HepG2 (cell line): Measurements from ENCODE around the gene YPEL3. TPM values are rescaled to one million over a fixed set of nuclear protein-coding genes. Genes with fewer than 3 reads are reported as not detected.

Experiments
- CBX1 ChIP-seq: IDR thresholded peaks from one replicate; pipeline ENCODE4 v1.6.1; 2016; ENCODE audit warnings: antibody characterized with exemption, low read depth
- CSRNP1 ChIP-seq: sonication (generic); formaldehyde crosslinking; IDR thresholded peaks from 2 replicates; pipeline ENCODE4 v1.8.1; 2023; ENCODE audit warnings: mild to moderate bottlenecking, missing genetic modification reagents
- ETV6 ChIP-seq: sonication (generic); formaldehyde crosslinking; conservative IDR thresholded peaks from 2 replicates; pipeline ENCODE4 v1.4.0; 2020; ENCODE audit warnings: missing genetic modification reagents
- KDM2A ChIP-seq: sonication (generic); formaldehyde crosslinking; IDR thresholded peaks from 2 replicates; pipeline ENCODE4 v1.4.0; 2020; ENCODE audit warnings: low read depth, missing genetic modification reagents, borderline replicate concordance
- KDM5A ChIP-seq: fragments of 200-600 bp; sonication (generic); IDR thresholded peaks from 2 replicates; pipeline ENCODE4 v1.7.0; 2018; ENCODE audit warnings: antibody characterized with exemption, mild to moderate bottlenecking, low read length, borderline replicate concordance
- MAZ ChIP-seq, 2 experiments: sonication (generic) in 1 of 2; formaldehyde crosslinking in 1 of 2; IDR thresholded peaks; 2 replicates each; pipeline versions ENCODE4 v1.5.0 to v1.6.1; 2012 to 2020; ENCODE audit warnings: low read depth in 2 of 2, mild to moderate bottlenecking in 2 of 2, borderline replicate concordance in 1 of 2, improper control_type of control experiment in 1 of 2, low read length in 1 of 2, missing genetic modification reagents in 1 of 2, moderate library complexity in 1 of 2
- RAD51 ChIP-seq: fragments of 450-650 bp; IDR thresholded peaks from 2 replicates; pipeline ENCODE4 v1.6.1; 2016; ENCODE audit warnings: borderline replicate concordance
- ZMYM3 ChIP-seq: sonication (generic); formaldehyde crosslinking; IDR thresholded peaks from 2 replicates; pipeline ENCODE4 v1.5.1; 2020; ENCODE audit warnings: mild to moderate bottlenecking, missing genetic modification reagents
- ZNF407 ChIP-seq: sonication (generic); formaldehyde crosslinking; IDR thresholded peaks from one replicate; pipeline ENCODE4 v1.5.1; 2020; ENCODE audit warnings: mild to moderate bottlenecking, missing genetic modification reagents; ENCODE audit errors: not compliant biosample characterization
- ZNF660 ChIP-seq: sonication (generic); formaldehyde crosslinking; IDR thresholded peaks from 2 replicates; pipeline ENCODE4 v1.5.1; 2020; ENCODE audit warnings: mild to moderate bottlenecking, low read depth, missing genetic modification reagents, borderline replicate concordance
- ZNF7 ChIP-seq: IDR thresholded peaks from 2 replicates; pipeline ENCODE4 v1.6.1; 2016; ENCODE audit warnings: missing biosample characterization, missing genetic modification reagents
- ZNF788 ChIP-seq: sonication (generic); formaldehyde crosslinking; IDR thresholded peaks from 2 replicates; pipeline ENCODE4 v1.5.0; 2020; ENCODE audit warnings: mild to moderate bottlenecking, missing genetic modification reagents, borderline replicate concordance
- polyA plus RNA-seq, 8 experiments: library from polyadenylated mRNA; depleted of rRNA in 3 of 8; stranded (reverse) in 7 of 8; unstranded in 1 of 8; fragments of >200 nt; fragmentation: Illumina TruSeq in 4 of 8; extraction: Trizol in 4 of 8; gene quantifications; 2 replicates each; pipeline versions ENCODE4 v1.2.1 to v1.2.3, GENCODE V29; 2011 to 2016; ENCODE audit warnings: low read depth in 4 of 8, missing spikeins in 1 of 8, mixed read lengths in 1 of 8; ENCODE audit not compliant: insufficient read depth in 1 of 8
- total RNA-seq, 5 experiments: library from RNA; depleted of rRNA; stranded (reverse); fragments of >200 nt; fragmentation: Illumina TruSeq; extraction: Trizol; gene quantifications; 2 replicates each; pipeline ENCODE4 v1.2.3, GENCODE V29; 2016; ENCODE audit warnings: low read depth in 1 of 5
- TF ChIP-seq, protein P1 (sequence below): sonication (generic); formaldehyde crosslinking; IDR thresholded peaks from 2 replicates; pipeline ENCODE4 v1.4.0; 2020; ENCODE audit warnings: mild to moderate bottlenecking, missing genetic modification reagents
- TF ChIP-seq, protein P2 (sequence below), 2 experiments: fragments of 450-650 bp in 1 of 2; sonication (generic) in 1 of 2; formaldehyde crosslinking; IDR thresholded peaks; 2 replicates each; pipeline versions ENCODE4 v1.5.0 to v1.8.0; 2020 to 2022; ENCODE audit warnings: mild to moderate bottlenecking in 1 of 2, missing genetic modification reagents in 1 of 2

YPEL3 gene
- total and polyA plus RNA-seq, 2 of the 13 experiments (the other 11 are each of a cell fraction or from before 2014, with no cell fraction given) = 5.4 to 47.0 TPM

DNA sequence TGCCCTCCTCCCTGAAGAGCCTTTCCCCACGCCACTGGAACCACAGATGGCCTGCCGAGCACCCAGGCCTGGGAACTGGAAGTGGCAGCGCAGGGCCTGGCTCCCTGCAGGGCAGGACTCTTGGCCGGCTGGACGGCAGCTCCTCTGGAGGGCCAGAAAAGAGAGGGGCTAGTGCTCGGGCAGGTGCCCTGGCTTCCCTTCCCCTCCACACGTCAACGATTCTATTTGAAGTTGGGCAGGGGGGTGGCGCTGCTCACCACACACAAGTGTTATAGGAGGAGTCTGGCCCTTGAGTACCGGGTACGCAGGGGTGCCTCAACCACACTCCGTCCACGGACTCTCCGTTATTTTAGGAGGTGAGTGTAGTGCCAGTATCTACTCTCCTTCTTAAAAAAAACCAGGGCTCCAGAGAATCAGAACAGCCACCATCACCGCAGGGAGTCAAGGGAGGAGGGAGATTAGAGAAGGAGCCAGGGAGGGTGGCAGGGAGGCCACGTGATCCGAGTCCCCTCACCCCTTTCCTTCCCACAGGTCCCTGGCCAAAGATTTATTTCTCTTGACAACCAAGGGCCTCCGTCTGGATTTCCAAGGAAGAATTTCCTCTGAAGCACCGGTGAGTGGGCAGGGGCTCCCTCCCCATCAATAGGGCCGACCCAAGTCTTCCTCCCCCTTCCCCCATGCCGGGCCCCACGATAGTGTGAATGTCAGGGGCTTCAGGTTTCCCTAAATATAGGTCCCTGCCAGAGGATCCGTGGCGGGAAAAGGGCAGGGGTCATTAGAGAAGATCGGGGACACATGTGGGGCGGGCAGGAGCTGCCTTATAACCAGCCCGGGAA is 31.9 kb downstream of the YPEL3 start (continued):
- TF ChIP-seq ZNF407 (peak; percentile 65), KDM2A (peak; percentile 92), RAD51 (no peak; the same call in 1 of the 2 replicates), ETV6 (0 out of 2 replicates have a peak, but pooled peaks have one; percentile 51), MAZ (IDR thresholded peaks at IDR 0.05; ENCODE audit: borderline replicate concordance, low read depth, low read length) (no peak), MAZ (CRISPR knock-in tag; IDR thresholded peaks at IDR 0.05; ENCODE audit: low read depth) (0 out of 2 replicates have a peak, but pooled peaks have one; percentile 39), ZNF660 (CRISPR knock-in tag) (no peak), ZNF7 (CRISPR knock-in tag) (no peak), ZNF788 (CRISPR knock-in tag) (no peak; the same call in 1 of the 2 replicates), CBX1 (no peak), ZMYM3 (CRISPR knock-in tag) (peak; percentile 24; the same call in 1 of the 2 replicates), KDM5A (no peak), CSRNP1 (CRISPR knock-in tag) (peak; percentile 97)
- TF ChIP-seq, protein P1, sequence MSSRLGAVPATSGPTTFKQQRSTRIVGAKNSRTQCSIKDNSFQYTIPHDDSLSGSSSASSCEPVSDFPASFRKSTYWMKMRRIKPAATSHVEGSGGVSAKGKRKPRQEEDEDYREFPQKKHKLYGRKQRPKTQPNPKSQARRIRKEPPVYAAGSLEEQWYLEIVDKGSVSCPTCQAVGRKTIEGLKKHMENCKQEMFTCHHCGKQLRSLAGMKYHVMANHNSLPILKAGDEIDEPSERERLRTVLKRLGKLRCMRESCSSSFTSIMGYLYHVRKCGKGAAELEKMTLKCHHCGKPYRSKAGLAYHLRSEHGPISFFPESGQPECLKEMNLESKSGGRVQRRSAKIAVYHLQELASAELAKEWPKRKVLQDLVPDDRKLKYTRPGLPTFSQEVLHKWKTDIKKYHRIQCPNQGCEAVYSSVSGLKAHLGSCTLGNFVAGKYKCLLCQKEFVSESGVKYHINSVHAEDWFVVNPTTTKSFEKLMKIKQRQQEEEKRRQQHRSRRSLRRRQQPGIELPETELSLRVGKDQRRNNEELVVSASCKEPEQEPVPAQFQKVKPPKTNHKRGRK = no peak
- TF ChIP-seq, protein P2, sequence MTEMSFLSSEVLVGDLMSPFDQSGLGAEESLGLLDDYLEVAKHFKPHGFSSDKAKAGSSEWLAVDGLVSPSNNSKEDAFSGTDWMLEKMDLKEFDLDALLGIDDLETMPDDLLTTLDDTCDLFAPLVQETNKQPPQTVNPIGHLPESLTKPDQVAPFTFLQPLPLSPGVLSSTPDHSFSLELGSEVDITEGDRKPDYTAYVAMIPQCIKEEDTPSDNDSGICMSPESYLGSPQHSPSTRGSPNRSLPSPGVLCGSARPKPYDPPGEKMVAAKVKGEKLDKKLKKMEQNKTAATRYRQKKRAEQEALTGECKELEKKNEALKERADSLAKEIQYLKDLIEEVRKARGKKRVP (CRISPR knock-in tag; IDR thresholded peaks at IDR 0.05) = no peak
